BLaER1 (cell line): Measurements from ENCODE around the gene ADGRF1.

Source experiments
- H3K27ac ChIP-seq: shearing (Covaris generic); formaldehyde crosslinking; 2 replicates; pipeline ENCODE4 v1.8.1; 2022
- H3K27me3 ChIP-seq: shearing (Covaris generic); formaldehyde crosslinking; 2 replicates; pipeline ENCODE4 v1.8.1; 2022
- H3K36me3 ChIP-seq: shearing (Covaris generic); formaldehyde crosslinking; 2 replicates; pipeline ENCODE4 v1.8.1; 2022
- H3K4me1 ChIP-seq: shearing (Covaris generic); formaldehyde crosslinking; 2 replicates; pipeline ENCODE4 v1.8.1; 2022
- H3K4me2 ChIP-seq: shearing (Covaris generic); formaldehyde crosslinking; 2 replicates; pipeline ENCODE4 v1.8.1; 2022
- H3K4me3 ChIP-seq: shearing (Covaris generic); formaldehyde crosslinking; 2 replicates; pipeline ENCODE4 v1.8.1; 2022
- H3K9ac ChIP-seq: shearing (Covaris generic); formaldehyde crosslinking; 2 replicates; pipeline ENCODE4 v1.8.1; 2022
- H3K9me3 ChIP-seq: shearing (Covaris generic); formaldehyde crosslinking; 2 replicates; pipeline ENCODE4 v1.8.1; 2022
- H4K20me1 ChIP-seq: shearing (Covaris generic); formaldehyde crosslinking; 2 replicates; pipeline ENCODE4 v1.8.1; 2022
- Cebpa-rat ChIP-seq: shearing (Covaris generic); IDR thresholded peaks from 2 replicates; pipeline ENCODE4 v1.8.1; 2022

Gene ADGRF1

GRCh38 chr6:46990031-46990644 lies 52.0 kb downstream of the ADGRF1 start:
- H3K27me3 ChIP-seq, result no peaks in the 10 kb centered on the region
- no peak for TF ChIP-seq Cebpa-rat
- H3K4me3 ChIP-seq, result no peak overlapping the region
- no peaks in the 10 kb centered on the region for H3K36me3 ChIP-seq
- no peaks in the 10 kb centered on the region for H3K4me1 ChIP-seq
- no peaks in the 10 kb centered on the region for H3K9me3 ChIP-seq
- no peak overlapping the region for H3K9ac ChIP-seq
- no peak overlapping the region for H3K27ac ChIP-seq
- no peaks in the 10 kb centered on the region for H4K20me1 ChIP-seq
- H3K4me2 ChIP-seq, result no peak overlapping the region

- H3K9ac ChIP-seq, result no peak overlapping the region
- no peak for TF ChIP-seq Cebpa-rat
- no peaks in the 10 kb centered on the region for H4K20me1 ChIP-seq
- no peaks in the 10 kb centered on the region for H3K27me3 ChIP-seq
- no peak overlapping the region for H3K27ac ChIP-seq
- H3K36me3 ChIP-seq, result no peaks in the 10 kb centered on the region
- H3K4me1 ChIP-seq, result no peaks in the 10 kb centered on the region
- H3K9me3 ChIP-seq, result no peaks in the 10 kb centered on the region
- H3K4me3 ChIP-seq, result no peak overlapping the region
- H3K4me2 ChIP-seq, result no peak overlapping the region
These were observed 52.7 kb downstream of the ADGRF1 start for GRCh38 chr6:46989398-46989797.

DNA sequence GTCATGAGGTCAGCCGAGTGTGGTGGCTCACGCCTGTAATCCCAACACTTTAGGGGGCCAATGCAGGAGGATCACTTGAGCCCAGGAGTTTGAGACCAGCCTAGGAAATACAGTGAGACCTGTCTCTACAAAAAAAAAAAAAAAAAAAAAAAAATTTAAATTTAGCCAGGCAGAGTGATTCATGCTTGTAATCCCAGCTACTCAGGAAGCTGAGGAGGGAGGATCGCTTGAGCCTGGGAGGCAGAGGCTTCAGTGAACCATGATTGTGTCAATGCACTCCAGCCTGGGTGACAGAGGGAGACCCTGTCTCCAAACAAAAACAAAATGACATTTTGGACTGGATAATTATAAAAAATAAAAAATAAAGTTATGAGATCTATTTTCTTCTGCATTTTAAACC lies 56.2 kb downstream of the ADGRF1 start:
- no peak overlapping the region for H3K9ac ChIP-seq
- no peaks in the 10 kb centered on the region for H3K36me3 ChIP-seq
- no peaks in the 10 kb centered on the region for H3K4me1 ChIP-seq
- H4K20me1 ChIP-seq, result no peaks in the 10 kb centered on the region
- no peak overlapping the region for H3K27ac ChIP-seq
- H3K9me3 ChIP-seq, result no peaks in the 10 kb centered on the region
- H3K4me2 ChIP-seq, result no peak overlapping the region
- no peak overlapping the region for H3K4me3 ChIP-seq
- no peaks in the 10 kb centered on the region for H3K27me3 ChIP-seq
- TF ChIP-seq Cebpa-rat, result no peak

DNA sequence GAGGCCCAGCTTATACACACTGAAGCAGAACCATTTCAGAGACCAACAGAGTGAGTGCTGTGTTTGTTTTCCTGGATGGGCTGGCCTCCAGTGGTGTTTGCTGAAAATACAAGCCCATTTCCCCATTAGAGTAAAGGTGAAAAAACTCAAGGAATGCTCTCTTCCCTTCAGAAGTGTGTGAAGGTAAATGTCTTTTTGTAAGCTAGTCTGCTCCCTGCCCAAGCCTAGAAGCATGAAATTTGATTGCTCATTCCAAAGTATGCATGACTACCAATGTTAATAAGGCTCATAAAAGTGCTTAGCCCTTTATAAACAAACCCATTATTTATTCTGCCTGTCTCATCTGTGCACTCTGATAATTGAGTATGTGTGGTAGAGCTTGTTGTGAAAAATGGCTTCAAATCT lies 59.1 kb downstream of the ADGRF1 start:
- Histone ChIP-seq H3K36me3 (no peaks in the 10 kb centered on the region), H3K4me2 (no peak overlapping the region), H3K9ac (no peak overlapping the region), H4K20me1 (no peaks in the 10 kb centered on the region), H3K9me3 (no peaks in the 10 kb centered on the region), H3K4me3 (no peak overlapping the region), H3K27ac (no peak overlapping the region), H3K4me1 (no peaks in the 10 kb centered on the region), H3K27me3 (no peaks in the 10 kb centered on the region)
- TF ChIP-seq Cebpa-rat, result no peak

DNA sequence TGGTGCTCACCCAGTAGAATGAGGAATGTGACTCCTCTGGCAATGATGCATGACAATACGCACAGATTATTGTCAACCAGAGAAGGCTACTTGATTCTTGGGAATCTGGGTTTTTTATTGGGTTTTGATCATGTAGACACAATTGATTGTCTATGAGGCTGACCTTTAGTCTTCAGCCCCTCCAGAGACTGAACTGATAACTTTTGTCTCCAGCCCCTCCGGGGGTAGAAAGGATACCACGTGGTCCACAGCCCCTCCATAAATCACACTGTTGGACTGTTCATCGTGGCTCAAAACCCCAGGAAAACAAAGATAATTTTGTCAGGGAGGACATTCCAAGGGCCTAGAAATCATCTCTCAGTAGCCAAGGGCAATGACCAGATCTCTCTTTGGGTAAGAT lies 62.9 kb downstream of the ADGRF1 start:
- no peak for TF ChIP-seq Cebpa-rat
- Histone ChIP-seq H3K27ac (no peak overlapping the region), H3K4me1 (no peaks in the 10 kb centered on the region), H3K27me3 (no peaks in the 10 kb centered on the region), H3K4me3 (no peak overlapping the region), H4K20me1 (no peaks in the 10 kb centered on the region), H3K9ac (no peak overlapping the region), H3K36me3 (no peaks in the 10 kb centered on the region), H3K9me3 (no peaks in the 10 kb centered on the region), H3K4me2 (no peak overlapping the region)

GRCh38 chr6:46974786-46975185 lies 67.3 kb downstream of the ADGRF1 start:
- Histone ChIP-seq H3K36me3 (no peaks in the 10 kb centered on the region), H3K4me1 (no peaks in the 10 kb centered on the region), H3K4me3 (no peak overlapping the region), H3K27me3 (no peaks in the 10 kb centered on the region), H3K9me3 (no peaks in the 10 kb centered on the region), H3K27ac (no peak overlapping the region), H4K20me1 (no peaks in the 10 kb centered on the region), H3K4me2 (no peak overlapping the region), H3K9ac (no peak overlapping the region)
- no peak for TF ChIP-seq Cebpa-rat

GRCh38 chr6:46973029-46973428 lies 69.1 kb downstream of the ADGRF1 start:
- TF ChIP-seq Cebpa-rat, result no peak
- no peaks in the 10 kb centered on the region for H4K20me1 ChIP-seq

GRCh38 chr6:46972531-46972930 lies 69.6 kb downstream of the ADGRF1 start:
- no peak overlapping the region for H3K4me2 ChIP-seq
- H3K9ac ChIP-seq, result no peak overlapping the region
- H3K4me1 ChIP-seq, result no peaks in the 10 kb centered on the region

More at GRCh38 chr6:46973029-46973428, 69.1 kb downstream of the ADGRF1 start:
- H3K9me3 ChIP-seq, result no peaks in the 10 kb centered on the region
- H3K4me1 ChIP-seq, result no peaks in the 10 kb centered on the region
- H3K4me2 ChIP-seq, result no peak overlapping the region
- no peak overlapping the region for H3K4me3 ChIP-seq
- H3K9ac ChIP-seq, result no peak overlapping the region
- no peaks in the 10 kb centered on the region for H3K36me3 ChIP-seq
- H3K27me3 ChIP-seq, result no peaks in the 10 kb centered on the region
- H3K27ac ChIP-seq, result no peak overlapping the region

GRCh38 chr6:46969206-46969605 lies 72.9 kb downstream of the ADGRF1 start:
- no peak for TF ChIP-seq Cebpa-rat
- H3K27me3 ChIP-seq, result no peaks in the 10 kb centered on the region
- H3K4me3 ChIP-seq, result no peak overlapping the region

More at GRCh38 chr6:46972531-46972930, 69.6 kb downstream of the ADGRF1 start:
- no peaks in the 10 kb centered on the region for H3K9me3 ChIP-seq
- no peaks in the 10 kb centered on the region for H4K20me1 ChIP-seq
- TF ChIP-seq Cebpa-rat, result no peak
- no peak overlapping the region for H3K4me3 ChIP-seq
- no peaks in the 10 kb centered on the region for H3K27me3 ChIP-seq
- no peaks in the 10 kb centered on the region for H3K36me3 ChIP-seq
- no peak overlapping the region for H3K27ac ChIP-seq

DNA sequence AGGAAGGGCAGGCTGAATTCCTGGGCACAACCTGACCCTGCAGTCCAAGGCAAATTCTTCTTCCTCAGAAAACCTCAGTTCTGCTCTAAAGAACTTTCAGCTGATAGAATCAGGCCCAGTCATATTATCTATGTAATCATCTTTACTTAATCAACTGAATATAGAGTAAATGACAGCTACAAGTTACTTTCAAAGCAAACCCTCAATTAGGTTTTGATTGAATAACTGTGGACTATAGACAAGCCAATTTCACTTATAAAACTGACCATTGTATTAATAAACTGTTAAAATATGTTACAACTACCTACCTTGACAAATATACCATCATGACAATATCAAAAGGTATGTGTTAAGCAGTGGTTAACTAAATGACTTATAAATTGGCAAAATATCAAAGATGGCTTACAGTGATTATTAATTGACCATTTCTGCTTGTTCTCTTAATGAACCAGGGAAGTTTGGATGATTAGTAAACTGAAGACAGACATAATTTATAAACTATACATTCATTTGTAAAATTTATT lies 74.2 kb downstream of the ADGRF1 start:
- TF ChIP-seq Cebpa-rat, result no peak
- no peaks in the 10 kb centered on the region for H3K4me1 ChIP-seq
- H3K4me2 ChIP-seq, result no peak overlapping the region
- no peaks in the 10 kb centered on the region for H4K20me1 ChIP-seq
- no peaks in the 10 kb centered on the region for H3K27me3 ChIP-seq
- H3K4me3 ChIP-seq, result no peak overlapping the region
- no peak overlapping the region for H3K27ac ChIP-seq
- no peaks in the 10 kb centered on the region for H3K36me3 ChIP-seq
- H3K9ac ChIP-seq, result no peak overlapping the region
- no peaks in the 10 kb centered on the region for H3K9me3 ChIP-seq

More at GRCh38 chr6:46969206-46969605, 72.9 kb downstream of the ADGRF1 start:
- Histone ChIP-seq H3K36me3 (no peaks in the 10 kb centered on the region), H4K20me1 (no peaks in the 10 kb centered on the region), H3K4me2 (no peak overlapping the region), H3K27ac (no peak overlapping the region), H3K9me3 (no peaks in the 10 kb centered on the region), H3K9ac (no peak overlapping the region), H3K4me1 (no peaks in the 10 kb centered on the region)
